Measurements from ENCODE around the gene C4orf50. TPM values are rescaled to one million over a fixed set of nuclear protein-coding genes. Genes with fewer than 3 reads are reported as not detected.

C4orf50 gene
- total RNA-seq, 1 experiment from 2014 or later = 0.17 TPM

GRCh38 chr4:6031846-6032245 is 13.6 kb upstream of the C4orf50 start:
- H3K27ac Mint-ChIP-seq = no peak overlapping the region
- H3K9me3 Mint-ChIP-seq = no peaks in the 10 kb centered on the region
- Histone ChIP-seq H3K9ac (ENCODE audit: extremely low read depth, insufficient read length, low read length) (no peak overlapping the region), H2AK5ac (ENCODE audit: insufficient read length, low read length) (no peak overlapping the region), H4K5ac (ENCODE audit: insufficient read length, low read depth, low read length) (no peak overlapping the region), H3K23me2 (ENCODE audit: insufficient read length, low read depth, low read length, poor library complexity, severe bottlenecking) (no peaks in the 10 kb centered on the region), H3K4me2 (ENCODE audit: insufficient read depth, insufficient read length, low read length) (no peak overlapping the region), H2BK5ac (ENCODE audit: insufficient read length, low read length) (no peak overlapping the region), H3K27ac (ENCODE audit: insufficient read length, low read depth, low read length) (no peak overlapping the region), H3K4ac (ENCODE audit: low read depth, low read length) (no peak overlapping the region), H2BK120ac (ENCODE audit: low read depth, low read length, poor library complexity, severe bottlenecking) (no peak overlapping the region), H2BK20ac (ENCODE audit: low read depth, low read length, poor library complexity, severe bottlenecking) (no peak overlapping the region), H4K91ac (ENCODE audit: insufficient read length, low read depth, low read length) (no peak overlapping the region), H3K18ac (ENCODE audit: insufficient read length, low read depth, low read length) (no peak overlapping the region), H3K79me1 (ENCODE audit: insufficient read depth, low read depth, low read length, poor library complexity, severe bottlenecking) (no peaks in the 10 kb centered on the region), H3K14ac (ENCODE audit: insufficient read depth, low read length) (no peak overlapping the region), H2BK12ac (ENCODE audit: insufficient read length, low read depth, low read length) (no peak overlapping the region), H3K4me1 (ENCODE audit: insufficient read depth, low read length) (peaks cover 2% of the 10 kb centered on the region; the same call in 1 of the 2 replicates), H3K79me2 (ENCODE audit: insufficient read depth, low read length) (no peaks in the 10 kb centered on the region), H3K27me3 (ENCODE audit: insufficient read depth, low read length) (no peaks in the 10 kb centered on the region), H3K23ac (ENCODE audit: insufficient read length, low read depth, low read length) (no peak overlapping the region), H3T11ph (ENCODE audit: low read length) (no peak overlapping the region), H3K56ac (ENCODE audit: insufficient read length, low read depth, low read length) (no peak overlapping the region), H2AFZ (ENCODE audit: low read length) (no peak overlapping the region), H4K20me1 (ENCODE audit: control insufficient read depth, insufficient read depth, insufficient read length) (no peaks in the 10 kb centered on the region), H3K9me3 (ENCODE audit: control insufficient read depth, low read depth, low read length) (no peaks in the 10 kb centered on the region), H4K8ac (replicated peaks; ENCODE audit: insufficient read length, low read depth, low read length) (no peak overlapping the region), H2BK15ac (ENCODE audit: low read depth, low read length) (no peak overlapping the region)
- H3K27me3 Mint-ChIP-seq (ENCODE audit: low read depth) = peaks cover 6% of the 10 kb centered on the region
- H3K4me1 Mint-ChIP-seq = peaks cover 36 to 43% of the 10 kb centered on the region in 2 experiments
- no peak overlapping the region for H3K4me3 Mint-ChIP-seq
- H3K36me3 Mint-ChIP-seq (ENCODE audit: insufficient read depth in 1 of 3, low read depth in 3 of 3) = no peaks in the 10 kb centered on the region
- TF ChIP-seq CTCF (conservative IDR thresholded peaks at IDR 0.05) = no peak
- no peak for DNase-seq
- WGBS (ENCODE audit: extremely low coverage, insufficient read length, low lambda C conversion rate) = no CpG with 5 or more reads among the region's 5 CpGs

Data from H9 (cell line).